Measurements from ENCODE around the gene PCYT1A. TPM values are rescaled to one million over a fixed set of nuclear protein-coding genes. Genes with fewer than 3 reads are reported as not detected.
"Not testable (repeated sequence)": the region's sequence is repeated elsewhere in the genome, so short reads cannot be mapped to it uniquely, and the experiment has no call there.

The PCYT1A gene
- polyA plus RNA-seq, 6 donors from 2014 or later: 8.2 to 18.0 (median 11.9) TPM

- Mint-ChIP-seq H3K4me1 (peaks cover 13 to 32% (median 16%) of the 10 kb centered on the region in 3 donors), H3K27me3 (no peaks in the 10 kb centered on the region), H3K36me3 (no peaks in the 10 kb centered on the region), H3K4me3 (no peak overlapping the region), H3K9me3 (no peaks in the 10 kb centered on the region), H3K27ac (no peak overlapping the region)
- DNase-seq (no peak), ATAC-seq (ENCODE audit: low read depth in 2 of 2) (no peak)
These were observed 89.3 kb downstream of the PCYT1A start for GRCh38 chr3:196198081-196198675.

GRCh38 chr3:196197524-196197923 is 90.0 kb downstream of the PCYT1A start:
- no peak for DNase-seq
- H3K27me3 Mint-ChIP-seq: no peaks in the 10 kb centered on the region
- peaks cover 13 to 32% (median 16%) of the 10 kb centered on the region in 3 donors for H3K4me1 Mint-ChIP-seq
- H3K27ac Mint-ChIP-seq: no peak overlapping the region
- no peaks in the 10 kb centered on the region for H3K36me3 Mint-ChIP-seq
- no peak overlapping the region for H3K4me3 Mint-ChIP-seq
- no peaks in the 10 kb centered on the region for H3K9me3 Mint-ChIP-seq
- no peak for ATAC-seq (ENCODE audit: low read depth in 2 of 2)

- Mint-ChIP-seq H3K27me3 (no peaks in the 10 kb centered on the region), H3K9me3 (no peaks in the 10 kb centered on the region), H3K36me3 (no peaks in the 10 kb centered on the region), H3K27ac (peak overlapping the region in 2 of 6 donors; percentile 30 to 58), H3K4me1 (peaks cover 18 to 42% (median 25%) of the 10 kb centered on the region in 3 donors), H3K4me3 (peak overlapping the region in 1 of 8 donors; percentile 20)
- DNase-seq: no peak
- ATAC-seq (ENCODE audit: low read depth in 2 of 2): no peak
These were observed 91.8 kb downstream of the PCYT1A start for GRCh38 chr3:196195664-196196265.

GRCh38 chr3:196194542-196194915 is 93.0 kb downstream of the PCYT1A start:
- ATAC-seq (ENCODE audit: low read depth in 2 of 2) (no peak), DNase-seq (no peak)
- peaks cover 22 to 46% (median 29%) of the 10 kb centered on the region in 3 donors for H3K4me1 Mint-ChIP-seq
- no peaks in the 10 kb centered on the region for H3K27me3 Mint-ChIP-seq
- no peaks in the 10 kb centered on the region for H3K36me3 Mint-ChIP-seq
- no peaks in the 10 kb centered on the region for H3K9me3 Mint-ChIP-seq
- H3K4me3 Mint-ChIP-seq: no peak overlapping the region
- H3K27ac Mint-ChIP-seq: peak overlapping the region in 3 of 6 donors; percentile 14 to 98 (median 33)

- Mint-ChIP-seq H3K4me1 (peaks cover 26 to 49% (median 29%) of the 10 kb centered on the region in 3 donors), H3K27ac (peak overlapping the region; percentile 51 to 99 (median 96)), H3K4me3 (peak overlapping the region in 1 of 8 donors; percentile 47), H3K9me3 (no peaks in the 10 kb centered on the region), H3K36me3 (no peaks in the 10 kb centered on the region), H3K27me3 (no peaks in the 10 kb centered on the region)
- DNase-seq (no peak), ATAC-seq (ENCODE audit: low read depth in 2 of 2) (no peak)
These were observed 93.6 kb downstream of the PCYT1A start for GRCh38 chr3:196193736-196194541.

- Mint-ChIP-seq H3K27me3 (no peaks in the 10 kb centered on the region), H3K9me3 (no peaks in the 10 kb centered on the region), H3K4me1 (peaks cover 26 to 51% (median 29%) of the 10 kb centered on the region in 3 donors), H3K27ac (peak overlapping the region; percentile 92 to 99 (median 98)), H3K36me3 (no peaks in the 10 kb centered on the region), H3K4me3 (peak overlapping the region in 4 of 8 donors; percentile 47 to 85 (median 77))
- no peak for ATAC-seq (ENCODE audit: low read depth in 2 of 2)
- no peak for DNase-seq
These were observed 94.3 kb downstream of the PCYT1A start for GRCh38 chr3:196193133-196193735.

- H3K9me3 Mint-ChIP-seq: no peaks in the 10 kb centered on the region
- no peaks in the 10 kb centered on the region for H3K36me3 Mint-ChIP-seq
- H3K27ac Mint-ChIP-seq: peak overlapping the region; percentile 92 to 99 (median 98)
- DNase-seq (no peak), ATAC-seq (ENCODE audit: low read depth in 2 of 2) (peak; percentile 5 to 9)
- H3K4me1 Mint-ChIP-seq: peaks cover 26 to 51% (median 29%) of the 10 kb centered on the region in 3 donors
- H3K27me3 Mint-ChIP-seq: no peaks in the 10 kb centered on the region
- H3K4me3 Mint-ChIP-seq: peak overlapping the region in 7 of 8 donors; percentile 47 to 85 (median 71)
These were observed 94.9 kb downstream of the PCYT1A start for GRCh38 chr3:196192524-196193051.

GRCh38 chr3:196192036-196192523 is 95.4 kb downstream of the PCYT1A start:
- DNase-seq: peak; percentile 77
- H3K27me3 Mint-ChIP-seq: no peaks in the 10 kb centered on the region
- H3K36me3 Mint-ChIP-seq: no peaks in the 10 kb centered on the region
- no peaks in the 10 kb centered on the region for H3K9me3 Mint-ChIP-seq
- ATAC-seq (ENCODE audit: low read depth in 2 of 2): peak; percentile 76 to 86
- H3K4me1 Mint-ChIP-seq: peaks cover 27 to 53% (median 31%) of the 10 kb centered on the region in 3 donors
- H3K4me3 Mint-ChIP-seq: peak overlapping the region in 7 of 8 donors; percentile 35 to 85 (median 71)
- peak overlapping the region; percentile 92 to 99 (median 98) for H3K27ac Mint-ChIP-seq

GRCh38 chr3:196189566-196190347 is 97.8 kb downstream of the PCYT1A start:
- Mint-ChIP-seq H3K4me1 (peaks cover 35 to 54% (median 41%) of the 10 kb centered on the region in 3 donors), H3K27ac (peak overlapping the region in 2 of 6 donors; percentile 38 to 98), H3K9me3 (no peaks in the 10 kb centered on the region), H3K4me3 (peak overlapping the region in 1 of 8 donors; percentile 84), H3K27me3 (no peaks in the 10 kb centered on the region), H3K36me3 (no peaks in the 10 kb centered on the region)
- ATAC-seq (ENCODE audit: low read depth in 2 of 2) (no peak), DNase-seq (no peak)

GRCh38 chr3:196186651-196187573 is 100.6 kb downstream of the PCYT1A start:
- DNase-seq (peak; percentile 33), ATAC-seq (ENCODE audit: low read depth in 2 of 2) (peak; percentile 47 to 75)
- H3K4me3 Mint-ChIP-seq: peak overlapping the region in 7 of 8 donors; percentile 61 to 87 (median 77)
- no peaks in the 10 kb centered on the region for H3K36me3 Mint-ChIP-seq
- H3K27ac Mint-ChIP-seq: peak overlapping the region; percentile 71 to 94 (median 85)
- no peaks in the 10 kb centered on the region for H3K9me3 Mint-ChIP-seq
- no peaks in the 10 kb centered on the region for H3K27me3 Mint-ChIP-seq
- H3K4me1 Mint-ChIP-seq: peaks cover 22 to 33% (median 27%) of the 10 kb centered on the region in 3 donors

- H3K27me3 Mint-ChIP-seq: no peaks in the 10 kb centered on the region
- peak overlapping the region in 1 of 6 donors; percentile 34 for H3K27ac Mint-ChIP-seq
- peaks cover 21 to 27% (median 22%) of the 10 kb centered on the region in 3 donors for H3K4me1 Mint-ChIP-seq
- H3K4me3 Mint-ChIP-seq: peak overlapping the region in 1 of 8 donors; percentile 42
- H3K36me3 Mint-ChIP-seq: no peaks in the 10 kb centered on the region
- DNase-seq (no peak), ATAC-seq (ENCODE audit: low read depth in 2 of 2) (no peak)
- H3K9me3 Mint-ChIP-seq: no peaks in the 10 kb centered on the region
These were observed 102.6 kb downstream of the PCYT1A start for GRCh38 chr3:196184881-196185280.

- H3K27me3 Mint-ChIP-seq; H3K36me3 Mint-ChIP-seq; H3K9me3 Mint-ChIP-seq; H3K4me3 Mint-ChIP-seq; ATAC-seq (ENCODE audit: low read depth in 2 of 2); DNase-seq: not testable (repeated sequence)
- Mint-ChIP-seq H3K4me1 (peaks cover 27 to 34% (median 30%) of the 10 kb centered on the region in 3 donors), H3K27ac (peak overlapping the region in 2 of 6 donors; percentile 47 to 49)
These were observed 103.4 kb downstream of the PCYT1A start for GRCh38 chr3:196184169-196184432.
